Ovary (tissue), 3 donors: Measurements from ENCODE around the gene TLCD3A.

Source experiments
- CTCF ChIP-seq, 3 donors: fragments of 450-650 bp in 2 of 3; fragments of 200-600 bp in 1 of 3; IDR thresholded peaks; one replicate each; pipeline versions ENCODE4 v1.5.1 to v1.8.0; 2016 to 2022; ENCODE audit warnings: antibody characterized with exemption in 3 of 3, mild to moderate bottlenecking in 1 of 3
- POLR2A ChIP-seq: fragments of 450-650 bp; IDR thresholded peaks from one replicate; pipeline ENCODE4 v1.6.1; 2017; ENCODE audit warnings: antibody characterized with exemption, mild to moderate bottlenecking, moderate library complexity
- donor health status: DM: no; HTN: no; CAD: no.

DNA sequence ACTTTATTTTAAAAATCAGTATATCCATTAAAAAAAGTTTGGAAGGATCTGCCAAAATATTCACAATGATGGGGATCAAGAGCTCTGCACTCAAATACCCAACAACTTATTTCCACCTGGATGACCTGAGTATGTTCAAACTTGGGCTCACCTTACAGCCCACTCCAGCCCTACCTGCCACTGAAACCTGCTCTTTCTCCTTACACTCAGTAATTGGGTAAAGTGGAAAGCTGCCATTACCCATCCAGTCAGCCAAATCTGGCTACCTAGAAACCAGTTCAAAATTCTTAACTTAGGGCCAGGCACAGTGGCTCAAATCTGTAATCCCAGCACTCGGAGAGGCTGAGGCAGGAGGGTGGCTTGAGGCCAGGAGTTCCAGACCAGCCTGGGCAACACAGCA lies 27.4 kb upstream of the TLCD3A start:
- TF ChIP-seq CTCF (IDR thresholded peaks at IDR 0.05) (no peak), POLR2A (no peak)
